K562 treated with DMSO at 1 percent for 48 hours (cell line): Measurements from ENCODE around the gene FUBP1. TPM values are rescaled to one million over a fixed set of nuclear protein-coding genes. Genes with fewer than 3 reads are reported as not detected.

Source experiments
- total RNA-seq: library from RNA; unstranded; fragments of 300-600 nt; gene quantifications from 2 replicates; pipeline ENCODE4 v1.2.3, GENCODE V29; 2022; ENCODE audit warnings: low replicate concordance; ENCODE audit errors: extremely low read depth

FUBP1 gene
- total RNA-seq = not detected in 2 replicates

GRCh38 chr1:77978969-77979876 lies at the start of gene FUBP1:
TSS of gene FUBP1 (minus strand) at chr1:77979072. CDS start at chr1:77979004, 68 bp downstream.

GRCh38 chr1:78004719-78005447 lies 26.0 kb upstream of the FUBP1 start, which contains the start of gene DNAJB4:
TSS of gene DNAJB4 (plus strand) at chr1:78004939. CDS start at chr1:78005111, 172 bp downstream.

Other genes starting within 250 kb of the FUBP1 start
- gene USP33, start 219.2 kb downstream of the FUBP1 start, total RNA-seq = not detected in 2 replicates
- gene MIGA1, start 199.4 kb downstream of the FUBP1 start, total RNA-seq = not detected in 2 replicates
- not detected in 2 replicates for gene NEXN, start 90.4 kb downstream of the FUBP1 start, total RNA-seq
- not detected in 2 replicates for gene DNAJB4, start 25.9 kb upstream of the FUBP1 start, total RNA-seq
- gene GIPC2, start 66.9 kb upstream of the FUBP1 start, total RNA-seq = not detected in 2 replicates